Measurements from ENCODE around the gene CYP4F8.

GRCh38 chr19:15588265-15588664, 26.8 kb upstream of the CYP4F8 start:
- TF ChIP-seq CTCF (IDR thresholded peaks at IDR 0.05; ENCODE audit: low read depth, low read length) (no peak), MYC (IDR thresholded peaks at IDR 0.05; ENCODE audit: low read depth, low read length) (no peak)
